ENCODE data around the gene AUTS2.
"Not testable (repeated sequence)": the region's sequence is repeated elsewhere in the genome, so short reads cannot be mapped to it uniquely, and the experiment has no call there.

The AUTS2 gene

DNA sequence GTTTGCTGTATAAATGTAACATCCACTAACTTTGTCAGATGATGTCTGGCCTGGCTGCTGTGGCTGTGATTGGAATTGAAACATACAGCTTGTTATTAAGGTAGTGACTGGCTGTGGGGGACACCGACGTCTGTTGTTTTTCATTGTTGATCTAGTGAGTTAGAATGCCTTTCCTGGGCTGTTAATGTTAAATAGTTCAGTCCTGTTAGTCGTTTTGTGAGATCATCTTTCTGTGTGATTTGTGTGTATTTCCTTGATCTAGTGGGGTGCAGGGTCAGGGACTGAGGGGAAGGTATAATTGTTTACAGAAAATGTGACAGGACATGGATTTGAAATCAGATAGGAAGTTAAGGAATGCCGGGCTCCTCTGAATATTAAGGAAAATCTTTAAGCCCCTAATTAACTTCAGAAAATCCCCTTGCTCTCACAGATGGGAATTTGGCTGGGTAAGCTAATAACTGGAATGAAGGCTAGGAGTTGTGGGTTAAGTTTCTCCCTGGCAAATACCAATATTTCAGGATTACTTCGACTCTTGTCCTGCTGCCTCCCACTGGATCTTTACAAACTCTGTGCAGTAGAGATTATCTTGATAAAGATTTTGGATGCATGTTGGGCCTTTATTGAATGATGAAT is 163.1 kb downstream of the AUTS2 start:
- DNase-seq (ENCODE audit: low read depth): no peak

DNA sequence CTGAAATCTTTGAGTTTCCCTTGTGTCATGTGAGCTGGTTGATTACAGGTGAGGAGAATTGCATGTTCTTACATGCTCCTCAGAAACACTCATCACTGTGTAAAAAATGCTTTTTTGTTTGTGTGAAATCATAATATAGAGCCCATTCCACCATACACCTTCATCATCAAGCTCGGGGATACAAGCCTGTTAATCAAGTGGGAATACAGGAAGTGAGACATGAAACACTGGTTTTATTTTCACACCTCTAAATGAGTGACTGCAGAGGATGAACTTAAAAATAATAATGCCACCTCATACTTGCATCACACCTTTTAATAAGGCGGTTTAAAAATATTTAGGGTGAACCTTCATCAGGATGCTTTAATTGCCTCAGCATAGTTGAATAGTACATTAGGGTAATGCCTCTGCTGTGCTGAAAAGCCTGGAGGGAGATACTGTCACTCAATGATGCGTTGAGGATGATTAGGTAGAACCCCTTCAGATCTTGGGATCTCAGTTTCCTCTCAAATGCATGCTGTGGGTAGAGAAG is 164.6 kb downstream of the AUTS2 start:
- no peak for DNase-seq (ENCODE audit: low read depth)

- DNase-seq (ENCODE audit: low read depth): no peak
Observed at GRCh38 chr7:69763513-69763912, 165.2 kb downstream of the AUTS2 start.

DNA sequence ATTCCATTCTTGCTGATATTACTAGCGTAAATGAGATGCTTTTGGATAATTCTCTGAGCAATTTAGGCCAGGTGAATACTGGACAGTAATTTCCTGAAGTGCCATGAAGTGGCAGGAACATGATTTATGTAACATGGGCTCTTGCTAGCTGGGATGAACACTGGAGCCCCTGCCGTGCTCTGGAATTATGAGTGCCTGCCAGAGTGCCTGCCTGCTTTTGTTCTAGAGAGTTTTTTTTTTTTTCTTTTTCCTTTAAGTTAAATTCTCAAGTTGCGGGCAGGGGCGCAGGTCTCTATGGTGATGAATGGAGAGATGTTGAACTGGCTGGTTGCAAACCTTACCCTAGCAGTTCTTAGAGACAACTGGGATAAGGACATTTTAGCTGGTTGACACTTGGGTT is 165.9 kb downstream of the AUTS2 start:
- DNase-seq (ENCODE audit: low read depth): no peak

DNA sequence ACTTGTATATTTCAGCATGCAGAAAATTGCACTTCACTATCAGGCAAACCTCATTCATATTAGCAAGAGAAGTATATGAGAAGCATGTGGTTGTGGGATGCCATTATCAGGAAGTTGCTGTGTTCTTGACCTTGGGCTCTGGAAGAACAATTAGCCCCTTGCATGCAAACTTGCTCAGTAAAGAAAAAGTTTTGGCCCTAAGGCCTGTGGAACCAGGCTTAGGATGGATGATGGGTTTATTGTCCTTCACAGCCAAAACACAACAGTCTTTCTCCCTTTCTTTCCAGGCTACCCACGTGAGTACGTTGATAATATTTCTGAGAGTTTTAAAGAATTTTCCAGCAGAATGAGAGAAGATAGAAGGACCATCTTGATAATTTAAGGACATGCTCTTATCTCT is 166.4 kb downstream of the AUTS2 start:
- DNase-seq (ENCODE audit: low read depth): no peak

GRCh38 chr7:69765879-69766278 is 167.6 kb downstream of the AUTS2 start:
- DNase-seq (ENCODE audit: low read depth): no peak

- no peak for DNase-seq (ENCODE audit: low read depth)
Observed at GRCh38 chr7:69768986-69769595, 170.8 kb downstream of the AUTS2 start.

DNA sequence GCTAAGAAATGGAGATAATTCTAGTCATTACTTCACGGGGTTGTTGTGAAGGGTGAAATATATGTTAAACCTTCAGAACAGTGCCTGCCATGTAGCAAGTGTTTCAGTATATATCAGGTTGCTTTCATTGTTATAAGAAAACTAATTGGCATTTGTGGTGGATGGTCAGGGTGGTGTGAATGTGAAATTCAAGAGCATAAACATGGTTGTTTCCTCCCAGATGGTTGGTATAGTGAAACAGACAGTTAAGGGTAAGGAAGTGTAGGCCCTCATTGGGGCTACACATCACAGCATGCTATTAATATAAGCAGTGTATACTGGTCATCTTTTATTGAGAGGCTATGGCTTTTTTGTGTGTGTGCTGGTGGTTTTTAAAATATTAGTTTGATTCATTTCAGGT is 171.6 kb downstream of the AUTS2 start:
- no peak for DNase-seq (ENCODE audit: low read depth)

GRCh38 chr7:69770613-69771012 is 172.3 kb downstream of the AUTS2 start:
- no peak for DNase-seq (ENCODE audit: low read depth)

DNA sequence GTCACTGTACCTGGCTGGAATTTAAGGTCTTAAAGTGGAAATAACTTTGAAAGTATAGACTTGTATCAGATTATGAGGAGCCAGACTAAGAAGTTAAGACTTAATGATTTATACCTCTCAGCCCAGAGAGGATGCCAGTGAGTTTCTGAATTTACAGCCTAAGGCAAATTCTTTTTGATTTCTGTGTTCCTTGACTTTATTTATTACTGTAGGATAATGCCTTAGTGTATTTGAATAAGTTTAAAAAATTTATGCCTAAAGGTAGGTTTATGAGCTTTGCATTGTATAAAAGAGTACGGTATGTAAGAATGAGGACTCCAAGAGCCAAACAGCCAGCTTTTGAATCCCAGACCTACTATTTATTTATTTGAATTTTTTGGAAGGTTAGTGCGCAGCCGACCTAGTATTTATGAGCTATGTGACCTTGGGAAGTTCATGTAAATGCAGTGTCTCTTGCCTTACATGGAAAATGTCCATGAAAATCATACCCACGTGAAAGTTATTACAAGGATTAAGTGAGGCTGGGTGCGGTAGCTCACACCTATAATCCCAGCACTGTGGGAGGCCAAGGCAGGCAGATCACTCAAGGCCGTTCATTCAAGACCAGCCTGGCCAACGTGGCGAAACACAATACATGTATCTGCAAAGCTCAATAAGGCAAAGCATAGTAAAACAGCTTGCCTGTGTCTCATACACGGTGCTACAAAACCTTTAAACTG is 174.6 kb downstream of the AUTS2 start:
- no peak for DNase-seq (ENCODE audit: low read depth)

DNA sequence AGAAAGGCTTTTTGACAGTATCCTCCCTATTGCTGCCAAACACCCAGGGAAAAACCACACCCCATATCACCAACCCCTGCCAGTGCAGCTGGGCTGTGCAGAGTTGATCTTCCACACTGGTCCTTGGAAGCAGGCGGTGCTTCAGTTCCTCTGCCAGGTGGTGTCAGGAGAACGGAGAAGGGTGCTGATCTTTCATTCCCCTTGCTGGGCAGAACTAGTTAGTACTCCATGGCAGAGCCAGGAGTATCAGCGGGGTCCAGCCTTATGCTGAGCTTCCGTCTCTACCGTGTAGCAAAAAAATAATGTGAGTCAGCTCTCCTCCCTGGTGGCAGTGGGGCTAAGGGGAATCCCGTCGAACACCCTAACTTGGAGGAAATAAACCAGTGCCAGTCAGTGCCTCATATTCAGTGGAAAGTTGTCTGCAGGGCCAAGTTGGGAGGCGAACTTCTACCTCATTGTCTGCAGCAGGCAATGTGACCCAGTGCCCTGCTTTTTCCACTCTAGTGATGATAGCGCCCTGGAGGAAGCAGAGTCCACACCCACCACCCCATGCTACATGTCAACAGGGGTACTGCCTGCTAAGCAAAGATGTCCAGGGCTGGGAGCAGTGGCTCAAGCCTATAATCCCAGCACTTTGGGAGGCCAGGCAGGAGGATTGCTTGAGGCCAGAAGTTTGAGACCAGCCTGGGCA is 175.4 kb downstream of the AUTS2 start:
- DNase-seq (ENCODE audit: low read depth): no peak

GRCh38 chr7:69775231-69775771 is 177.0 kb downstream of the AUTS2 start:
- DNase-seq (ENCODE audit: low read depth): no peak

- no peak for DNase-seq (ENCODE audit: low read depth)
Observed at GRCh38 chr7:69776611-69777010, 178.3 kb downstream of the AUTS2 start.

DNA sequence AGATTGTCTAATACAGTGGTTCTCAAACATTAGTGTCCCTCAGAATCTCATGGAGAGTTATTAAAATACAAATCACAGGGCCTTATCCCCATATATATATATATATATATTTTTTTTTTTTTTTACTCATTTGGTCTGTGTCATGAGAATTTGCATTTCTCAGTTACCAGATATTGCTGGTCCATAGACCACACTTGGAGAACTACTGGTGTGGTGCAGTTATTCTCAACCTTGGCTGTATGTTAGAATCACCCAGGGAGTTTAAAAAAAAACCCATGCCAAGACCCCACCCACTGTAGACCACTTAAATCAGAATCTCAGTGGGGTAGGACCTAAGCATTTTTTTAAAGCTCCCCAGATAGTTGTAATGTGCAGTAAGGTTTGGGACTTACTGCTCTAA is 179.9 kb downstream of the AUTS2 start:
- no peak for DNase-seq (ENCODE audit: low read depth)

DNA sequence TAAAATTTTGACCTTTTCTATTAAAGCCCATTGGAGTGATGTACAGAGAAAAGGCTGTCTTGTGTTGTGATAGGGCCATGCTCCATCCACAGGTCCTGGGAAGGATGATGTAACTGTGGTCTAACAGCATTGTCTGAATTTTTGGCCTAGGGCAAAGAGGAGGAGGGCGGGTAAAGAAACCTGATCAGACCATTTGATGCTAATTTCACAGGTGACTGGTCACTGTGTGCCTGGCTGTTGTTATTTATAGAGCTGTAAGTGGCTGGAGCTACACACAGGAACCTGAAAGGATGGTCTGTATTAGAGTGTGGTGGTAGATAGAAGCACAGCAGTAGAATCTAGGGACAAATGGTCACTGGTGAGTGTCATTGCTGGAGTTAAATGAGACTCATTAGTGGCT is 182.1 kb downstream of the AUTS2 start:
- DNase-seq (ENCODE audit: low read depth): no peak

- no peak for DNase-seq (ENCODE audit: low read depth)
Observed at GRCh38 chr7:69781412-69781846, 183.2 kb downstream of the AUTS2 start.

DNA sequence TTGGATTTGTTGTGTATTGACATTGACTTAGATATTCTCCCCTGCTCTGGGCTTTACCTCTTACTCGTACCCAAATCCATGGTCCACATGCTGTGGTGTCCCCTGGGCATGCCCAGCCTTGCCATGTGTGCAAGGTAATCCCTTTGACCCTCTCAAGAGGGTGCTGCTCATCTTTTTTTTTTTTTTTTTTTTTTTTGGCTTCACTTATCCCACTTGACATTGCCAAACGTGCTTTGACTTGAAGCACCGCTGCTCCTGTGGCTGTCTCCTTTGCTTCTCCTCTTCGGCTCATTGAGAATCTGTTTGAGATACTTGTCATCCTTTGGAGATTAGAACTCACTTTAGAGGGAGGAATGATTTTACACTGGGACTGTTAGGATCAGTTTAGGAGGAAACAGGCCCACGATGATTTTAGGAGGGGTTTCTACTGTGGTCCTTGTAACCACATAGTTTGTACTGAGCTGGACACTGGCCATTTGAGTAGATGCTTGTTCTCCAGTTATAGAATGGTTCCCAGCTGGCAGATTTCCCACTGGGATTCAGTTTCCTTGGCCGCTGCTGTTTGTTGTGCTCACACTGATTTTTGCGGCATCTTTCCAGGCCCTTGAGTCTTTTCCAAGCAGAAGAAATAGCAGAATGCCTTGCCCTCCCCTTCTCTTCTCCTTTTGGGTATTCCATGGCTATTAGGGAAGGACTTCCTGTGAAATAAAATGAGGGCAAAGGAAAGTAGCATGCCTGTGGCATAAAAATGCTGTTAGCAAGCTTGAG is 184.8 kb downstream of the AUTS2 start:
- no peak for DNase-seq (ENCODE audit: low read depth)

GRCh38 chr7:69786130-69786529 is 187.9 kb downstream of the AUTS2 start:
- not testable (repeated sequence) for DNase-seq (ENCODE audit: low read depth)

- DNase-seq (ENCODE audit: low read depth): no peak
Observed at GRCh38 chr7:69786730-69787395, 188.6 kb downstream of the AUTS2 start.

DNA sequence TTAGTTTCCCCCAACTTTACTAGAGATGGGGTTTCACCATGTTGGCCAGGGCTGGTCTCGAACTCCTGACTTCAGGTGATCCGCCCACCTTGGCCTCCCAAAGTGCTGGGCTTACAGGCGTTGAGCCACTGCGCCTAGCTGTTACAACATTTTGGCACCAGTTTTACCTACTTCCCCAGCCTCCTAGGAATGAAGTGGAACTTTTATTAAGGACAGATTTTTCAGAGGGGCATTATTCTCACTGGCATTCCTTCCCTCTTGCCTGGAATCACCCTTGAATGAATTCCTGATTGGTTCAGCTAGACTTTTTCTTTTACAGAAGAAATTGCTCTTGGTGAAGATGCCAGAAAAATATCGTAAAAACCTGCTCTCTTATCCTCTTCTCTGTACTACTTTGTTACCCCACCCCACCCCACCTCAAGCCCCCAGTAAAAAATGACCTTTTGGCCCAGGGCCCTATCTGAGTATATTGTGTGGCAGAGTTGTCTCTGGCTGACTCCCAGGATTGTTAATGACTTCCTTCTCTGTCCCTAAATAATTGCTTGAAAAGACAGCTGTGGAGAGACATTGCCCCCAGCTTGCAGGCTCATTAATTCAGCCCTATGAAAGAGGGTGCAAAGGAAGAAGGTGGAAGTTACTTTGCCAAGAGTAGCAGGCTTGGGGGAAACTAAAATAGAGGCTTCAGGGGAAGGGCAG is 189.6 kb downstream of the AUTS2 start:
- DNase-seq (ENCODE audit: low read depth): no peak
